HepG2 (cell line): ENCODE data around the gene SDK2. TPM values are rescaled to one million over a fixed set of nuclear protein-coding genes. Genes with fewer than 3 reads are reported as not detected.

ENCODE experiments used
- ARNTL ChIP-seq: sonication (generic); formaldehyde crosslinking; IDR thresholded peaks from 2 replicates; pipeline ENCODE4 v1.4.0; 2020; ENCODE audit warnings: mild to moderate bottlenecking, missing genetic modification reagents
- HOXA3 ChIP-seq: sonication (generic); formaldehyde crosslinking; IDR thresholded peaks from 2 replicates; pipeline ENCODE4 v1.5.0; 2020; ENCODE audit warnings: missing genetic modification reagents
- ISL2 ChIP-seq: sonication (generic); formaldehyde crosslinking; IDR thresholded peaks from 2 replicates; pipeline ENCODE4 v1.5.0; 2020; ENCODE audit warnings: missing genetic modification reagents
- NRL ChIP-seq: sonication (generic); formaldehyde crosslinking; IDR thresholded peaks from 2 replicates; pipeline ENCODE4 v1.5.0; 2020; ENCODE audit warnings: missing genetic modification reagents, mild to moderate bottlenecking, moderate library complexity, borderline replicate concordance
- RARA ChIP-seq: IDR thresholded peaks from 2 replicates; pipeline ENCODE4 v1.6.1; 2016; ENCODE audit warnings: missing genetic modification reagents, missing compliant biosample characterization
- RNF2 ChIP-seq: fragments of 450-650 bp; conservative IDR thresholded peaks from 2 replicates; pipeline ENCODE4 v1.6.1; 2016; ENCODE audit warnings: low read depth
- YY1 ChIP-seq: IDR thresholded peaks from 2 replicates; pipeline ENCODE4 v1.6.1; 2011; ENCODE audit warnings: low read length, low read depth, moderate library complexity, mild to moderate bottlenecking; ENCODE audit not compliant: insufficient read depth, insufficient replicate concordance
- ZIK1 ChIP-seq: sonication (generic); formaldehyde crosslinking; IDR thresholded peaks from 2 replicates; pipeline ENCODE4 v1.5.0; 2020; ENCODE audit warnings: mild to moderate bottlenecking, low read depth, missing genetic modification reagents, borderline replicate concordance
- ZNF337 ChIP-seq: sonication (generic); formaldehyde crosslinking; IDR thresholded peaks from 2 replicates; pipeline ENCODE4 v1.5.1; 2020; ENCODE audit warnings: missing genetic modification reagents, low read depth, mild to moderate bottlenecking, borderline replicate concordance
- ZNF878 ChIP-seq: sonication (generic); formaldehyde crosslinking; IDR thresholded peaks from 2 replicates; pipeline ENCODE4 v1.8.1; 2023; ENCODE audit warnings: mild to moderate bottlenecking, missing genetic modification reagents, moderate library complexity
- ZSCAN25 ChIP-seq: sonication (generic); formaldehyde crosslinking; IDR thresholded peaks from 2 replicates; pipeline ENCODE4 v1.8.0; 2022; ENCODE audit warnings: mild to moderate bottlenecking, missing genetic modification reagents
- polyA plus RNA-seq, 8 experiments: library from polyadenylated mRNA; depleted of rRNA in 3 of 8; stranded (reverse) in 7 of 8; unstranded in 1 of 8; fragments of >200 nt; fragmentation: Illumina TruSeq in 4 of 8; extraction: Trizol in 4 of 8; gene quantifications; 2 replicates each; pipeline versions ENCODE4 v1.2.1 to v1.2.3, GENCODE V29; 2011 to 2016; ENCODE audit warnings: low read depth in 4 of 8, missing spikeins in 1 of 8, mixed read lengths in 1 of 8; ENCODE audit not compliant: insufficient read depth in 1 of 8
- total RNA-seq, 5 experiments: library from RNA; depleted of rRNA; stranded (reverse); fragments of >200 nt; fragmentation: Illumina TruSeq; extraction: Trizol; gene quantifications; 2 replicates each; pipeline ENCODE4 v1.2.3, GENCODE V29; 2016; ENCODE audit warnings: low read depth in 1 of 5
- TF ChIP-seq, protein P1 (sequence below): sonication (generic); formaldehyde crosslinking; IDR thresholded peaks from 2 replicates; pipeline ENCODE4 v1.4.0; 2020; ENCODE audit warnings: low read depth, mild to moderate bottlenecking, missing genetic modification reagents
- TF ChIP-seq, protein P2 (sequence below): sonication (generic); formaldehyde crosslinking; IDR thresholded peaks from 2 replicates; pipeline ENCODE4 v1.5.1; 2020; ENCODE audit warnings: mild to moderate bottlenecking, missing genetic modification reagents, moderate library complexity
- TF ChIP-seq, protein P3 (sequence below): IDR thresholded peaks from 2 replicates; pipeline ENCODE4 v1.6.1; 2016; ENCODE audit warnings: missing genetic modification reagents, missing compliant biosample characterization
- TF ChIP-seq, protein P4 (sequence below): sonication (generic); formaldehyde crosslinking; IDR thresholded peaks from 2 replicates; pipeline ENCODE4 v1.4.0; 2020; ENCODE audit warnings: missing genetic modification reagents
- TF ChIP-seq, protein P5 (sequence below): sonication (generic); formaldehyde crosslinking; IDR thresholded peaks from 2 replicates; pipeline ENCODE4 v1.5.0; 2020; ENCODE audit warnings: mild to moderate bottlenecking, missing genetic modification reagents, borderline replicate concordance

The SDK2 gene
- total and polyA plus RNA-seq, 2 of the 13 experiments (the other 11 are each of a cell fraction or from before 2014, with no cell fraction given) = not detected

DNA sequence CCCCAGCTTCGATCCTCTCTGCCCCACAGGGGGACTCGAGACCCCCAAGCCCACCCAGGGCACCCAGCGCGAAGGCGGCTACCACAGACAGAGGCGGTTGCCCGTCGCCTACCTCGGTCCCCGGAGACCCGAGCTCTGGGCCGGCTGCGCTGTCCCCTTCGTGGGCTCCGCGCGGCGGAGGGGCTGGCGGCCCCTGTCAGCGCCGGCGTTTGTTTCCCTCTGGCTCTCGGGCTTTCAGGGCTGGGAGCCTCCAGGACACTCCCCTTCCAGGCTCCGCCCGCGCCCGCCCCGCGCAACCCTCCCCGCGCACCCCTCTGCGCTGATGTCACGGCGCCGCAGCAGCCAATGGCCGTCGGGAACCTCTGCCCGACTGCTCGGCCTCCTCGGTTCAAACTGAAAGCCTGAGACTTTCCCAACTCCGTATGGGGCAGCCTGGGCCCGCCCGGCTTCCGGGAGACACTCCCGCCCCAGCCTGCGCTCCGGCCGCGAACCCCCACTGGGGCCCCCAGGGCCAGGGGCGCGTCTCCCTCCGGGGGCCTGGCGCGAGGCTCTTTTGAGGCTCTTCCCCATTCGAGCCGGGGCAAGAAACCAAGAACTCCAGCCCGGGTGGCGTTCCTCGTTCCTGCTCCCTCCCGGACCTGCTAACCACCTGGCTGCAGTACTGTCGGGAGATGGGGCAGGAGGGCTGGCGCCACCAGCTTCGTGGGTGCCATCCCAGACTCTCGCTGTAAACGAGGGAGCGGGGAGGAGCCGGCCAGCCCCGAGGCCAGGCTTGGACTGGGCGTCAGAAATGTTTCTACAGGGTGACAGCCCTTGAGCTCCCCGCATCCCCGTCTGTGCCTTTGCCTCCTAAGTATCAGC, 332.2 kb downstream of the SDK2 start, which contains the start of gene CDC42EP4 (continued):
- TF ChIP-seq YY1 (peak; percentile 69), ISL2 (CRISPR knock-in tag) (0 out of 2 replicates have a peak, but pooled peaks have one; percentile 57), HOXA3 (peak; percentile 89), ZIK1 (CRISPR knock-in tag) (peak; percentile 70; the same call in 1 of the 2 replicates), RNF2 (peak; percentile 79), RARA (CRISPR knock-in tag) (peak; percentile 60), ARNTL (0 out of 2 replicates have a peak, but pooled peaks have one; percentile 11), ZNF337 (CRISPR knock-in tag) (peak; percentile 92; the same call in 1 of the 2 replicates), ZNF878 (CRISPR knock-in tag) (no peak; the same call in 1 of the 2 replicates), NRL (CRISPR knock-in tag) (peak; percentile 63; the same call in 1 of the 2 replicates), ZSCAN25 (peak; percentile 78; the same call in 1 of the 2 replicates)
- TF ChIP-seq, protein P1, sequence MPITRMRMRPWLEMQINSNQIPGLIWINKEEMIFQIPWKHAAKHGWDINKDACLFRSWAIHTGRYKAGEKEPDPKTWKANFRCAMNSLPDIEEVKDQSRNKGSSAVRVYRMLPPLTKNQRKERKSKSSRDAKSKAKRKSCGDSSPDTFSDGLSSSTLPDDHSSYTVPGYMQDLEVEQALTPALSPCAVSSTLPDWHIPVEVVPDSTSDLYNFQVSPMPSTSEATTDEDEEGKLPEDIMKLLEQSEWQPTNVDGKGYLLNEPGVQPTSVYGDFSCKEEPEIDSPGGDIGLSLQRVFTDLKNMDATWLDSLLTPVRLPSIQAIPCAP (CRISPR knock-in tag) = no peak
- TF ChIP-seq, protein P2, sequence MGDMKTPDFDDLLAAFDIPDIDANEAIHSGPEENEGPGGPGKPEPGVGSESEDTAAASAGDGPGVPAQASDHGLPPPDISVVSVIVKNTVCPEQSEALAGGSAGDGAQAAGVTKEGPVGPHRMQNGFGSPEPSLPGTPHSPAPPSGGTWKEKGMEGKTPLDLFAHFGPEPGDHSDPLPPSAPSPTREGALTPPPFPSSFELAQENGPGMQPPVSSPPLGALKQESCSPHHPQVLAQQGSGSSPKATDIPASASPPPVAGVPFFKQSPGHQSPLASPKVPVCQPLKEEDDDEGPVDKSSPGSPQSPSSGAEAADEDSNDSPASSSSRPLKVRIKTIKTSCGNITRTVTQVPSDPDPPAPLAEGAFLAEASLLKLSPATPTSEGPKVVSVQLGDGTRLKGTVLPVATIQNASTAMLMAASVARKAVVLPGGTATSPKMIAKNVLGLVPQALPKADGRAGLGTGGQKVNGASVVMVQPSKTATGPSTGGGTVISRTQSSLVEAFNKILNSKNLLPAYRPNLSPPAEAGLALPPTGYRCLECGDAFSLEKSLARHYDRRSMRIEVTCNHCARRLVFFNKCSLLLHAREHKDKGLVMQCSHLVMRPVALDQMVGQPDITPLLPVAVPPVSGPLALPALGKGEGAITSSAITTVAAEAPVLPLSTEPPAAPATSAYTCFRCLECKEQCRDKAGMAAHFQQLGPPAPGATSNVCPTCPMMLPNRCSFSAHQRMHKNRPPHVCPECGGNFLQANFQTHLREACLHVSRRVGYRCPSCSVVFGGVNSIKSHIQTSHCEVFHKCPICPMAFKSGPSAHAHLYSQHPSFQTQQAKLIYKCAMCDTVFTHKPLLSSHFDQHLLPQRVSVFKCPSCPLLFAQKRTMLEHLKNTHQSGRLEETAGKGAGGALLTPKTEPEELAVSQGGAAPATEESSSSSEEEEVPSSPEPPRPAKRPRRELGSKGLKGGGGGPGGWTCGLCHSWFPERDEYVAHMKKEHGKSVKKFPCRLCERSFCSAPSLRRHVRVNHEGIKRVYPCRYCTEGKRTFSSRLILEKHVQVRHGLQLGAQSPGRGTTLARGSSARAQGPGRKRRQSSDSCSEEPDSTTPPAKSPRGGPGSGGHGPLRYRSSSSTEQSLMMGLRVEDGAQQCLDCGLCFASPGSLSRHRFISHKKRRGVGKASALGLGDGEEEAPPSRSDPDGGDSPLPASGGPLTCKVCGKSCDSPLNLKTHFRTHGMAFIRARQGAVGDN (CRISPR knock-in tag) = peak; percentile 95
- TF ChIP-seq, protein P3, sequence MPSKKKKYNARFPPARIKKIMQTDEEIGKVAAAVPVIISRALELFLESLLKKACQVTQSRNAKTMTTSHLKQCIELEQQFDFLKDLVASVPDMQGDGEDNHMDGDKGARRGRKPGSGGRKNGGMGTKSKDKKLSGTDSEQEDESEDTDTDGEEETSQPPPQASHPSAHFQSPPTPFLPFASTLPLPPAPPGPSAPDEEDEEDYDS = peak; percentile 91
- TF ChIP-seq, protein P4, sequence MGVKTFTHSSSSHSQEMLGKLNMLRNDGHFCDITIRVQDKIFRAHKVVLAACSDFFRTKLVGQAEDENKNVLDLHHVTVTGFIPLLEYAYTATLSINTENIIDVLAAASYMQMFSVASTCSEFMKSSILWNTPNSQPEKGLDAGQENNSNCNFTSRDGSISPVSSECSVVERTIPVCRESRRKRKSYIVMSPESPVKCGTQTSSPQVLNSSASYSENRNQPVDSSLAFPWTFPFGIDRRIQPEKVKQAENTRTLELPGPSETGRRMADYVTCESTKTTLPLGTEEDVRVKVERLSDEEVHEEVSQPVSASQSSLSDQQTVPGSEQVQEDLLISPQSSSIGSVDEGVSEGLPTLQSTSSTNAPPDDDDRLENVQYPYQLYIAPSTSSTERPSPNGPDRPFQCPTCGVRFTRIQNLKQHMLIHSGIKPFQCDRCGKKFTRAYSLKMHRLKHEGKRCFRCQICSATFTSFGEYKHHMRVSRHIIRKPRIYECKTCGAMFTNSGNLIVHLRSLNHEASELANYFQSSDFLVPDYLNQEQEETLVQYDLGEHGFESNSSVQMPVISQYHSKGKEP (CRISPR knock-in tag) = 0 out of 2 replicates have a peak, but pooled peaks have one; percentile 71
- TF ChIP-seq, protein P5, sequence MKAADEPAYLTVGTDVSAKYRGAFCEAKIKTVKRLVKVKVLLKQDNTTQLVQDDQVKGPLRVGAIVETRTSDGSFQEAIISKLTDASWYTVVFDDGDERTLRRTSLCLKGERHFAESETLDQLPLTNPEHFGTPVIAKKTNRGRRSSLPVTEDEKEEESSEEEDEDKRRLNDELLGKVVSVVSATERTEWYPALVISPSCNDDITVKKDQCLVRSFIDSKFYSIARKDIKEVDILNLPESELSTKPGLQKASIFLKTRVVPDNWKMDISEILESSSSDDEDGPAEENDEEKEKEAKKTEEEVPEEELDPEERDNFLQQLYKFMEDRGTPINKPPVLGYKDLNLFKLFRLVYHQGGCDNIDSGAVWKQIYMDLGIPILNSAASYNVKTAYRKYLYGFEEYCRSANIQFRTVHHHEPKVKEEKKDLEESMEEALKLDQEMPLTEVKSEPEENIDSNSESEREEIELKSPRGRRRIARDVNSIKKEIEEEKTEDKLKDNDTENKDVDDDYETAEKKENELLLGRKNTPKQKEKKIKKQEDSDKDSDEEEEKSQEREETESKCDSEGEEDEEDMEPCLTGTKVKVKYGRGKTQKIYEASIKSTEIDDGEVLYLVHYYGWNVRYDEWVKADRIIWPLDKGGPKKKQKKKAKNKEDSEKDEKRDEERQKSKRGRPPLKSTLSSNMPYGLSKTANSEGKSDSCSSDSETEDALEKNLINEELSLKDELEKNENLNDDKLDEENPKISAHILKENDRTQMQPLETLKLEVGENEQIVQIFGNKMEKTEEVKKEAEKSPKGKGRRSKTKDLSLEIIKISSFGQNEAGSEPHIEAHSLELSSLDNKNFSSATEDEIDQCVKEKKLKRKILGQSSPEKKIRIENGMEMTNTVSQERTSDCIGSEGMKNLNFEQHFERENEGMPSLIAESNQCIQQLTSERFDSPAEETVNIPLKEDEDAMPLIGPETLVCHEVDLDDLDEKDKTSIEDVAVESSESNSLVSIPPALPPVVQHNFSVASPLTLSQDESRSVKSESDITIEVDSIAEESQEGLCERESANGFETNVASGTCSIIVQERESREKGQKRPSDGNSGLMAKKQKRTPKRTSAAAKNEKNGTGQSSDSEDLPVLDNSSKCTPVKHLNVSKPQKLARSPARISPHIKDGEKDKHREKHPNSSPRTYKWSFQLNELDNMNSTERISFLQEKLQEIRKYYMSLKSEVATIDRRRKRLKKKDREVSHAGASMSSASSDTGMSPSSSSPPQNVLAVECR (CRISPR knock-in tag) = peak; percentile 92
